Lung (tissue), 12 donors: ENCODE data around the gene SPAG6. TPM values are rescaled to one million over a fixed set of nuclear protein-coding genes. Genes with fewer than 3 reads are reported as not detected.

Source experiments
- ATAC-seq: fragments of 200-7000 bp; cut with Tn5 transposase; one replicate; pipeline ENCODE4 v1.9.1; 2020; ENCODE audit warnings: moderate number of reproducible peaks; ENCODE audit not compliant: insufficient read depth, low FRiP score
- DNase-seq, 3 donors: peaks; one replicate each; pipeline ENCODE4 v3.0.0-alpha.2; 2013 to 2017
- H3K27ac ChIP-seq, 2 donors: one replicate each; pipeline ENCODE4 v1.5.1; 2013; ENCODE audit warnings: mild to moderate bottlenecking in 2 of 2, moderate library complexity in 2 of 2, control low read depth in 1 of 2, inconsistent platforms in 1 of 2, low read depth in 1 of 2, low read length in 1 of 2
- H3K27me3 ChIP-seq, 3 donors: one replicate each; pipeline ENCODE4 v1.5.1; 2013; ENCODE audit warnings: low read length in 2 of 3; ENCODE audit not compliant: control insufficient read depth in 3 of 3, insufficient read depth in 3 of 3
- H3K36me3 ChIP-seq, 4 donors: one replicate each; pipeline ENCODE4 v1.5.1; 2013; ENCODE audit warnings: low read length in 4 of 4, mild to moderate bottlenecking in 1 of 4, moderate library complexity in 1 of 4; ENCODE audit not compliant: control insufficient read depth in 4 of 4, insufficient read depth in 4 of 4
- H3K4me1 ChIP-seq, 5 donors: one replicate each; pipeline ENCODE4 v1.5.1; 2013; ENCODE audit warnings: low read length in 5 of 5, mild to moderate bottlenecking in 2 of 5, moderate library complexity in 1 of 5; ENCODE audit not compliant: control insufficient read depth in 5 of 5, insufficient read depth in 5 of 5
- H3K4me3 ChIP-seq: one replicate; pipeline ENCODE4 v1.5.1; 2013; ENCODE audit warnings: mild to moderate bottlenecking, control low read depth, moderate library complexity
- H3K9ac ChIP-seq, 2 donors: one replicate each; pipeline ENCODE4 v1.5.1; 2013; ENCODE audit warnings: low read length in 2 of 2, control low read depth in 1 of 2; ENCODE audit not compliant: insufficient read depth in 1 of 2
- H3K9me3 ChIP-seq, 4 donors: one replicate each; pipeline ENCODE4 v1.5.1; 2013; ENCODE audit warnings: low read length in 3 of 4, mild to moderate bottlenecking in 1 of 4, moderate library complexity in 1 of 4; ENCODE audit not compliant: control insufficient read depth in 4 of 4, insufficient read depth in 3 of 4
- CTCF ChIP-seq: IDR thresholded peaks from 2 replicates; pipeline ENCODE4 v1.5.1; 2012; ENCODE audit warnings: mild to moderate bottlenecking; ENCODE audit errors: control extremely low read depth, extremely low read depth
- WGBS, 2 donors: extraction: QIAGEN DNeasy Blood & Tissue Kit; methylation state at CpG; one replicate each; pipeline ENCODE4 v1.1.7; 2013; 5-methylcytosine and 5-hydroxymethylcytosine counted together
- polyA plus RNA-seq, 2 donors: library from polyadenylated mRNA; stranded (reverse); fragments of 200-250 nt; gene quantifications; one replicate each; pipeline ENCODE4 v1.2.1, GENCODE V29; 2013
- total RNA-seq, 2 donors: library from RNA; depleted of rRNA in 1 of 2; stranded (reverse); fragments of >200 nt in 1 of 2; gene quantifications; one replicate each; pipeline ENCODE4 v1.2.1, GENCODE V29; 2014 to 2021
- donor health status: control.
- donor health status: control.
- donor health status: Bipolar disorder and iron deficiency.
- donor health status: healthy.
- donor health status: DM: yes; HTN: yes; CAD: no.

Gene SPAG6
- total and polyA plus RNA-seq, 4 donors, result 12.2 to 40.1 (median 23.6) TPM

GRCh38 chr10:22438711-22439110 is 93.4 kb downstream of the SPAG6 start:
- no peak for TF ChIP-seq CTCF
- H3K4me1 ChIP-seq, result peaks cover 0 to 17% (median 7%) of the 10 kb centered on the region in 5 donors
- DNase-seq (no peak), ATAC-seq (no peak)
- H3K27ac ChIP-seq, result no peak overlapping the region
- H3K4me3 ChIP-seq, result no peak overlapping the region
- H3K9ac ChIP-seq, result peak overlapping the region in 1 of 2 donors; percentile 93
- no peaks in the 10 kb centered on the region for H3K9me3 ChIP-seq
- 73 to 75% methylated on average over 4 of the region's 4 CpGs for WGBS, 2 donors
- H3K27me3 ChIP-seq, result no peaks in the 10 kb centered on the region
- peaks cover 0 to 4% (median 0%) of the 10 kb centered on the region in 4 donors for H3K36me3 ChIP-seq

- Histone ChIP-seq H3K27me3 (no peaks in the 10 kb centered on the region), H3K4me3 (no peak overlapping the region), H3K27ac (no peak overlapping the region), H3K9ac (no peak overlapping the region), H3K36me3 (peaks cover 0 to 4% (median 0%) of the 10 kb centered on the region in 4 donors), H3K4me1 (peaks cover 0 to 12% (median 7%) of the 10 kb centered on the region in 5 donors), H3K9me3 (no peaks in the 10 kb centered on the region)
- ATAC-seq, result no peak
- no peak for DNase-seq
- no peak for TF ChIP-seq CTCF
Measured at GRCh38 chr10:22442063-22442462, 96.8 kb downstream of the SPAG6 start.

- no peaks in the 10 kb centered on the region for H3K36me3 ChIP-seq
- peaks cover 0 to 12% (median 7%) of the 10 kb centered on the region in 5 donors for H3K4me1 ChIP-seq
- no peak overlapping the region for H3K9ac ChIP-seq
- 86 to 89% methylated on average over 1 of the region's 1 CpG for WGBS, 2 donors
- TF ChIP-seq CTCF, result no peak
- ATAC-seq (no peak), DNase-seq (no peak)
- H3K27ac ChIP-seq, result no peak overlapping the region
- no peak overlapping the region for H3K4me3 ChIP-seq
- no peaks in the 10 kb centered on the region for H3K27me3 ChIP-seq
- no peaks in the 10 kb centered on the region for H3K9me3 ChIP-seq
Measured at GRCh38 chr10:22442468-22442867, 97.2 kb downstream of the SPAG6 start.
